HEK293 (cell line): ENCODE measurements around the gene ODF2.

ENCODE experiments used
- CTCF ChIA-PET: fragments of 350-600 bp; formaldehyde crosslinking; extraction: SDS; loops from one replicate; lab custom pipeline; 2021; ENCODE audit warnings: antibody characterized with exemption; lab: Yijun Ruan, JAX
- POLR2A ChIA-PET: fragments of 300-600 bp; formaldehyde crosslinking; extraction: SDS; loops from one replicate; lab custom pipeline; 2020; ENCODE audit warnings: antibody characterized with exemption, inconsistent platforms; lab: Yijun Ruan, JAX
- H3K27ac ChIP-seq: fragments of 200-500 bp; sonication (Bioruptor generic); 2 replicates; pipeline ENCODE4 v1.5.1; 2014; ENCODE audit warnings: low read depth, low read length, control low read depth, inconsistent platforms; ENCODE audit errors: extremely low read depth
- H3K36me3 ChIP-seq, 2 experiments: fragments of 200-500 bp in 1 of 2; sonication (Bioruptor generic) in 1 of 2; 1 replicate in 1 of 2; 2 replicates in 1 of 2; pipeline ENCODE4 v1.5.1; 2014 to 2017; ENCODE audit warnings: inconsistent platforms in 2 of 2, low read length in 2 of 2; ENCODE audit not compliant: control insufficient read depth in 2 of 2, insufficient read depth in 1 of 2
- H3K4me1 ChIP-seq: fragments of 200-500 bp; sonication (Bioruptor generic); 2 replicates; pipeline ENCODE4 v1.5.1; 2014; ENCODE audit warnings: mild to moderate bottlenecking, low read length, inconsistent platforms; ENCODE audit not compliant: control insufficient read depth, insufficient read depth
- H3K4me3 ChIP-seq: 2 replicates; pipeline ENCODE4 v1.5.1; 2011; ENCODE audit warnings: low read depth, mild to moderate bottlenecking, control low read depth, low read length, moderate library complexity
- H3K9me3 ChIP-seq: fragments of 200-500 bp; sonication (Bioruptor generic); 2 replicates; pipeline ENCODE4 v1.5.1; 2014; ENCODE audit warnings: low read depth, low read length, inconsistent platforms; ENCODE audit not compliant: control insufficient read depth, insufficient read depth
- GLIS1 ChIP-seq: fragments of 450-650 bp; formaldehyde crosslinking; IDR thresholded peaks from 2 replicates; pipeline ENCODE4 v1.5.1; 2016; ENCODE audit warnings: missing biosample characterization, missing genetic modification characterization
- HOXC10 ChIP-seq: sonication (generic); formaldehyde crosslinking; IDR thresholded peaks from 2 replicates; pipeline ENCODE4 v1.8.1; 2023; ENCODE audit warnings: mild to moderate bottlenecking, missing genetic modification reagents
- PATZ1 ChIP-seq: fragments of 450-650 bp; formaldehyde crosslinking; IDR thresholded peaks from 2 replicates; pipeline ENCODE4 v1.5.1; 2016; ENCODE audit warnings: missing biosample characterization, missing genetic modification characterization
- SP2 ChIP-seq: fragments of 450-650 bp; formaldehyde crosslinking; IDR thresholded peaks from 2 replicates; pipeline ENCODE4 v1.5.1; 2016; ENCODE audit warnings: missing biosample characterization, missing genetic modification characterization
- SP3 ChIP-seq: fragments of 450-650 bp; formaldehyde crosslinking; IDR thresholded peaks from 2 replicates; pipeline ENCODE4 v1.5.1; 2016; ENCODE audit warnings: missing biosample characterization, missing genetic modification characterization
- ZBTB10 ChIP-seq: fragments of 450-650 bp; formaldehyde crosslinking; IDR thresholded peaks from 2 replicates; pipeline ENCODE4 v1.5.1; 2016; ENCODE audit warnings: missing biosample characterization, missing genetic modification characterization
- ZBTB11 ChIP-seq: fragments of 450-650 bp; formaldehyde crosslinking; conservative IDR thresholded peaks from 2 replicates; pipeline ENCODE4 v1.5.1; 2016; ENCODE audit warnings: low read depth, missing biosample characterization, missing genetic modification characterization
- ZNF133 ChIP-seq: fragments of 450-650 bp; formaldehyde crosslinking; IDR thresholded peaks from 2 replicates; pipeline ENCODE4 v1.5.1; 2016; ENCODE audit warnings: missing biosample characterization, missing genetic modification characterization
- ZNF175 ChIP-seq: fragments of 450-650 bp; formaldehyde crosslinking; IDR thresholded peaks from 2 replicates; pipeline ENCODE4 v1.5.1; 2016; ENCODE audit warnings: missing biosample characterization, missing genetic modification characterization
- ZNF2 ChIP-seq: fragments of 450-650 bp; formaldehyde crosslinking; IDR thresholded peaks from 2 replicates; pipeline ENCODE4 v1.5.1; 2016; ENCODE audit warnings: missing biosample characterization, missing genetic modification characterization
- ZNF391 ChIP-seq: fragments of 450-650 bp; formaldehyde crosslinking; IDR thresholded peaks from 2 replicates; pipeline ENCODE4 v1.5.1; 2016; ENCODE audit warnings: low read depth, missing biosample characterization, missing genetic modification characterization, borderline replicate concordance
- ZNF423 ChIP-seq: fragments of 450-650 bp; formaldehyde crosslinking; IDR thresholded peaks from 2 replicates; pipeline ENCODE4 v1.5.1; 2016; ENCODE audit warnings: missing biosample characterization, missing genetic modification characterization
- ZNF518A ChIP-seq: fragments of 450-650 bp; formaldehyde crosslinking; conservative IDR thresholded peaks from 2 replicates; pipeline ENCODE4 v1.5.1; 2016; ENCODE audit warnings: low read depth, missing biosample characterization, missing genetic modification characterization
- ZNF776 ChIP-seq: fragments of 450-650 bp; formaldehyde crosslinking; IDR thresholded peaks from 2 replicates; pipeline ENCODE4 v1.5.0; 2017; ENCODE audit warnings: missing biosample characterization, missing genetic modification characterization, borderline replicate concordance
- ZNF785 ChIP-seq: fragments of 450-650 bp; formaldehyde crosslinking; IDR thresholded peaks from 2 replicates; pipeline ENCODE4 v1.5.1; 2016; ENCODE audit warnings: missing biosample characterization, missing genetic modification characterization

ODF2 gene

GRCh38 chr9:128420651-128421481, 34.9 kb upstream of the ODF2 start, which contains the start of gene CERCAM (continued):
- no peak for TF ChIP-seq ZBTB11 (tag by site-specific recombination)
- TF ChIP-seq PATZ1 (tag by site-specific recombination), result peak; percentile 57

- H3K9me3 ChIP-seq, result no peaks in the 10 kb centered on the region
- H3K27ac ChIP-seq, result peak overlapping the region; percentile 91; the same call in 1 of the 2 replicates
- peaks cover 0 to 21% of the 10 kb centered on the region in 2 experiments; a peak in 1 of 3 replicates for H3K36me3 ChIP-seq
- peak overlapping the region; percentile 75 for H3K4me3 ChIP-seq
- CTCF ChIA-PET, result interaction anchor here (0.7 to 2.3 kb wide), 4 partner anchors 12 to 297 kb away, joined by 3 to 19 read pairs (median 4); no protein-coding TSS in a partner anchor
- TF ChIP-seq HOXC10 (CRISPR knock-in tag) (no peak), ZNF2 (tag by site-specific recombination) (no peak), ZNF785 (tag by site-specific recombination) (no peak), ZNF423 (tag by site-specific recombination) (no peak), ZNF776 (tag by site-specific recombination) (no peak), ZNF391 (no peak), SP3 (peak; percentile 14; the same call in 1 of the 2 replicates), ZBTB10 (tag by site-specific recombination) (0 out of 2 replicates have a peak, but pooled peaks have one; percentile 10), ZNF518A (tag by site-specific recombination) (no peak), GLIS1 (tag by site-specific recombination) (peak; percentile 41), ZNF133 (tag by site-specific recombination) (no peak), ZNF175 (no peak), SP2 (peak; percentile 36; the same call in 1 of the 2 replicates)
- TF ChIP-seq, all 188 proteins: peak for 4
- POLR2A ChIA-PET, result interaction anchor here (0.8 to 2.8 kb wide), 7 partner anchors 8 to 146 kb away, joined by 3 to 33 read pairs (median 4); partner anchors contain the start of genes GOLGA2, SWI5 and URM1
- H3K4me1 ChIP-seq, result peaks cover 5% of the 10 kb centered on the region
Measured at GRCh38 chr9:128421482-128421996, 34.3 kb upstream of the ODF2 start.
